HG03460 (cell line): ENCODE measurements around the gene ZNF106.

Experiments used
- ATAC-seq: cut with Tn5 transposase; IDR thresholded peaks from one replicate; pipeline ENCODE4 v1.9.1; 2021; ENCODE audit not compliant: unreplicated experiment

ZNF106 gene

GRCh38 chr15:42490671-42491538 is at the start of gene ZNF106:
Gene ZNF106, minus strand, starts transcription at chr15:42491141. Its CDS starts 18,852 bp downstream, at chr15:42472289.
- peak; percentile 49 for ATAC-seq

GRCh38 chr15:42533246-42533645 is 42.3 kb upstream of the ZNF106 start:
- no peak for ATAC-seq

GRCh38 chr15:42528970-42529369 is 38.0 kb upstream of the ZNF106 start:
- no peak for ATAC-seq

- no peak for ATAC-seq
Observed at GRCh38 chr15:42523331-42523730, 32.4 kb upstream of the ZNF106 start.

GRCh38 chr15:42511007-42511391 is 20.1 kb upstream of the ZNF106 start:
- no peak for ATAC-seq

GRCh38 chr15:42510258-42511006 is 19.5 kb upstream of the ZNF106 start:
- no peak for ATAC-seq

- no peak for ATAC-seq
Observed at GRCh38 chr15:42508263-42508690, 17.3 kb upstream of the ZNF106 start.

- no peak for ATAC-seq
Observed at GRCh38 chr15:42507514-42507913, 16.6 kb upstream of the ZNF106 start.

GRCh38 chr15:42504631-42505030 is 13.7 kb upstream of the ZNF106 start:
- ATAC-seq, result peak; percentile 11

- ATAC-seq, result no peak
Observed at GRCh38 chr15:42503825-42504224, 12.9 kb upstream of the ZNF106 start.

- ATAC-seq, result no peak
Observed at GRCh38 chr15:42502477-42502876, 11.5 kb upstream of the ZNF106 start.

GRCh38 chr15:42499858-42500609 is 9.1 kb upstream of the ZNF106 start:
- ATAC-seq, result no peak

- ATAC-seq, result no peak
Observed at GRCh38 chr15:42498212-42499068, 7.5 kb upstream of the ZNF106 start.

GRCh38 chr15:42495361-42496212 is 4.6 kb upstream of the ZNF106 start, which contains the start of gene SNAP23:
Gene SNAP23, plus strand, starts transcription at chr15:42495634. Its CDS starts 16,213 bp downstream, at chr15:42511847.
- ATAC-seq, result peak; percentile 69

- no peak for ATAC-seq
Observed at GRCh38 chr15:42494998-42495360, 4.0 kb upstream of the ZNF106 start.

GRCh38 chr15:42493679-42494078 is 2.7 kb upstream of the ZNF106 start:
- ATAC-seq, result no peak

GRCh38 chr15:42491539-42492225 is 741 bp upstream of the ZNF106 start:
- no peak for ATAC-seq

GRCh38 chr15:42490291-42490670 is 660 bp downstream of the ZNF106 start:
- no peak for ATAC-seq

- ATAC-seq, result no peak
Observed at GRCh38 chr15:42483677-42484076, 7.3 kb downstream of the ZNF106 start.
